ENCODE results near the gene MAPK12. TPM values are rescaled to one million over a fixed set of nuclear protein-coding genes. Genes with fewer than 3 reads are reported as not detected.

The MAPK12 gene
- total and polyA plus RNA-seq, 2 donors (not counting 1 experiment from before 2014, with no cell fraction given), result 6.5 to 7.8 TPM

DNA sequence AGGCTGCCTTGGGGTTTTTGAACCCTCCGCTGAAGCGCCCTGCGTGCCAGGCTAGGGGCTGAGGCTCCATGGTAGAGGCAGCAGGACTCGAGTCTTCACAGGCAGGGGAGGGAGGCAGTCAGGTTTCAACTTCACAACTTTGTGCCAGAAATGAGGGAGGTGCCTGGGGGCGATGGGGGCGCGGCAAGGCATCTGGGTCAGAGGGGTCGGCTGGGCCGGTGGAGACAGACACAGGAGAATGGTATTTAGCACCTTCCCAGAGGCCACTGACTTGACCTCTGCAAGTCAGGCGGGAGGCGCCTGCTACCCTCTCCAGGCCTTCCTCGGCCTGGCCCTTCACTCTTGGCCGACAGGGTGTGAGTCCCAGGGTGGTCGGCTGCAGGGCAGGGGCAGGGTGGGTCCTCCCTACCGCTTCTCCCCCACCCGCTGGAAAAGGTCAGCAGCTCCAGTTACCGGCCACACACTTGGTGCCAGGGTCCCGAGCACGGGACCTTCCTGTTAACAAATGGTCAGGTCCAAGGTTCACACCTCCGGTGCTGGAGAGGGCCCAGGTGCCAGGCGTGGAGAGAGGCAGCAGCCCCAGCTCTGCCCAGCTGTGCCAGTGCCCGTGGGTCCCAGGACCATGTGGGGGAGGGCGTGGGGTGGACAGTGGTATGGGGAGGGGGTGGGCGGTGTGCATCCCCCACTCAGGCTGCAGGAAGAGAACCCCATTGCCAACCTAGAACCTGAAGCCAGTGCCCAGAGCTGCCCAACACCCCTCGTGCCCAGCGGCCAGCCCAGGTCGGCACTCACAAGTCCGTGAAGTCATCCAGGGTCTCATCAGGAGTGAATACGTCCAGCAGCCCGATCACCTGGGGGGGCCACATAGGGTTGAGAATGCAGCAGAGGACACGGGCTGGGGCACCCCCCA lies 3.8 kb downstream of the MAPK12 start:
- H3K9me3 Mint-ChIP-seq (ENCODE audit: insufficient read depth), result no peaks in the 10 kb centered on the region
- peaks cover 11% of the 10 kb centered on the region for H3K4me1 Mint-ChIP-seq
- no peaks in the 10 kb centered on the region for H3K9me3 ChIP-seq (ENCODE audit: control extremely low read depth in 1 of 3, control insufficient read depth in 2 of 3, insufficient read depth in 1 of 3, low read length in 2 of 3)
- intact Hi-C loops (cut with micrococcal nuclease), result no loop called here
- no peaks in the 10 kb centered on the region for H3K79me2 ChIP-seq (ENCODE audit: control insufficient read depth, insufficient read depth, low read length)
- H3K4me3 Mint-ChIP-seq, result no peak overlapping the region
- peaks cover 0 to 21% (median 8%) of the 10 kb centered on the region in 4 experiments for H3K27me3 ChIP-seq (replicated peaks in 1 of 4; ENCODE audit: control extremely low read depth in 1 of 4, control insufficient read depth in 3 of 4, insufficient read depth in 4 of 4, low read length in 3 of 4)
- ChIA-PET POLR2A (no interaction called here), CTCF (no interaction called here)
- no peak overlapping the region for H3K4me2 ChIP-seq (replicated peaks; ENCODE audit: low read depth, low read length, poor library complexity, severe bottlenecking)
- H3K27me3 Mint-ChIP-seq, result peaks cover 10% of the 10 kb centered on the region
- no peak overlapping the region for H3K27ac Mint-ChIP-seq
- WGBS (ENCODE audit: insufficient coverage), result 89% methylated on average over 28 of the region's 31 CpGs
- H3K9ac ChIP-seq (ENCODE audit: low read length), result no peak overlapping the region
- peaks cover 14 to 15% of the 10 kb centered on the region in 2 donors for H3K4me1 ChIP-seq (ENCODE audit: control insufficient read depth in 2 of 2, insufficient read depth in 2 of 2, low read length in 2 of 2)
- H3K27ac ChIP-seq (ENCODE audit: low read length in 2 of 2), result no peak overlapping the region
- no peak overlapping the region for H3K4me3 ChIP-seq (ENCODE audit: control extremely low read depth in 1 of 5, extremely low read depth in 1 of 5, insufficient read depth in 1 of 5, low read depth in 2 of 5, low read length in 4 of 5)
- no peaks in the 10 kb centered on the region for H3K36me3 ChIP-seq (replicated peaks in 1 of 2; ENCODE audit: control extremely low read depth in 1 of 2, control insufficient read depth in 1 of 2, extremely low read depth in 1 of 2, insufficient read depth in 2 of 2, low read length in 1 of 2)
- TF ChIP-seq, protein P1, sequence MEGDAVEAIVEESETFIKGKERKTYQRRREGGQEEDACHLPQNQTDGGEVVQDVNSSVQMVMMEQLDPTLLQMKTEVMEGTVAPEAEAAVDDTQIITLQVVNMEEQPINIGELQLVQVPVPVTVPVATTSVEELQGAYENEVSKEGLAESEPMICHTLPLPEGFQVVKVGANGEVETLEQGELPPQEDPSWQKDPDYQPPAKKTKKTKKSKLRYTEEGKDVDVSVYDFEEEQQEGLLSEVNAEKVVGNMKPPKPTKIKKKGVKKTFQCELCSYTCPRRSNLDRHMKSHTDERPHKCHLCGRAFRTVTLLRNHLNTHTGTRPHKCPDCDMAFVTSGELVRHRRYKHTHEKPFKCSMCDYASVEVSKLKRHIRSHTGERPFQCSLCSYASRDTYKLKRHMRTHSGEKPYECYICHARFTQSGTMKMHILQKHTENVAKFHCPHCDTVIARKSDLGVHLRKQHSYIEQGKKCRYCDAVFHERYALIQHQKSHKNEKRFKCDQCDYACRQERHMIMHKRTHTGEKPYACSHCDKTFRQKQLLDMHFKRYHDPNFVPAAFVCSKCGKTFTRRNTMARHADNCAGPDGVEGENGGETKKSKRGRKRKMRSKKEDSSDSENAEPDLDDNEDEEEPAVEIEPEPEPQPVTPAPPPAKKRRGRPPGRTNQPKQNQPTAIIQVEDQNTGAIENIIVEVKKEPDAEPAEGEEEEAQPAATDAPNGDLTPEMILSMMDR (IDR thresholded peaks at IDR 0.05), result no peak
- no peak for TF ChIP-seq EZH2 (IDR thresholded peaks at IDR 0.05; ENCODE audit: borderline replicate concordance, insufficient read depth, low read depth, low read length, poor library complexity, severe bottlenecking)
- ATAC-seq (ENCODE audit: low read depth) (no peak), DNase-seq (no peak)
- no peaks in the 10 kb centered on the region for H4K20me1 ChIP-seq (ENCODE audit: control insufficient read depth, insufficient read depth, low read length, poor library complexity, severe bottlenecking)
- H2AFZ ChIP-seq (ENCODE audit: insufficient read depth, low read depth, low read length, poor library complexity, severe bottlenecking), result no peak overlapping the region

DNA sequence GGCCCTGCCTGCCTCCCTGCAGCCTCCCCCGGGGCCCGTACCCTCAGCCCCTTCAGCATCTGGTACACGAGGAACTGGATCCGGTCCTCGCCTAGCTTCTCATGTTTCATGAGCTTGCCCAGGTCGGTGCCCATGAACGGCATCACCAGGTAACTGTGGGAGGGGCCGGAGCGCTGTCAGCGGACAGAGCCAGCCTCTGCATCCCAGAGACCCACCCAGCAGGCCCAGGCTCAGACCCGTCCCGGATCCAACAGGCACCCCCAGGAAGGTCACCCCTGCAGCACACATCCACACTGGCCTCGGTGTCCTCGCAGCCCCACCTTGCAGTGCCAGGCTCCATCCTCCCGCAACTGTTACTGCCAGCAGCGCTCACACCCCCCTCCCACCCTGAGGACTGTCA lies 4.4 kb downstream of the MAPK12 start:
- Histone ChIP-seq H3K79me2 (ENCODE audit: control insufficient read depth, insufficient read depth, low read length) (no peaks in the 10 kb centered on the region), H2AFZ (ENCODE audit: insufficient read depth, low read depth, low read length, poor library complexity, severe bottlenecking) (no peak overlapping the region), H3K36me3 (replicated peaks in 1 of 2; ENCODE audit: control extremely low read depth in 1 of 2, control insufficient read depth in 1 of 2, extremely low read depth in 1 of 2, insufficient read depth in 2 of 2, low read length in 1 of 2) (no peaks in the 10 kb centered on the region), H3K9ac (ENCODE audit: low read length) (no peak overlapping the region), H3K9me3 (ENCODE audit: control extremely low read depth in 1 of 3, control insufficient read depth in 2 of 3, insufficient read depth in 1 of 3, low read length in 2 of 3) (no peaks in the 10 kb centered on the region), H4K20me1 (ENCODE audit: control insufficient read depth, insufficient read depth, low read length, poor library complexity, severe bottlenecking) (no peaks in the 10 kb centered on the region), H3K4me3 (ENCODE audit: control extremely low read depth in 1 of 5, extremely low read depth in 1 of 5, insufficient read depth in 1 of 5, low read depth in 2 of 5, low read length in 4 of 5) (no peak overlapping the region), H3K4me1 (ENCODE audit: control insufficient read depth in 2 of 2, insufficient read depth in 2 of 2, low read length in 2 of 2) (peaks cover 7 to 9% of the 10 kb centered on the region in 2 donors), H3K27ac (ENCODE audit: low read length in 2 of 2) (no peak overlapping the region), H3K4me2 (replicated peaks; ENCODE audit: low read depth, low read length, poor library complexity, severe bottlenecking) (no peak overlapping the region), H3K27me3 (replicated peaks in 1 of 4; ENCODE audit: control extremely low read depth in 1 of 4, control insufficient read depth in 3 of 4, insufficient read depth in 4 of 4, low read length in 3 of 4) (peaks cover 0 to 14% (median 3%) of the 10 kb centered on the region in 4 experiments)
- DNase-seq, result no peak
- WGBS (ENCODE audit: insufficient coverage), result 95% methylated on average over 12 of the region's 16 CpGs
- intact Hi-C loops (cut with micrococcal nuclease), result no loop called here
- H3K9me3 Mint-ChIP-seq (ENCODE audit: insufficient read depth), result no peaks in the 10 kb centered on the region
- CTCF ChIA-PET, result no interaction called here
- H3K27me3 Mint-ChIP-seq, result peaks cover 5% of the 10 kb centered on the region
- TF ChIP-seq, protein P1 (IDR thresholded peaks at IDR 0.05), result no peak
- no peak for TF ChIP-seq EZH2 (IDR thresholded peaks at IDR 0.05; ENCODE audit: borderline replicate concordance, insufficient read depth, low read depth, low read length, poor library complexity, severe bottlenecking)
- H3K27ac Mint-ChIP-seq, result no peak overlapping the region
- no peak for ATAC-seq (ENCODE audit: low read depth)
- H3K4me3 Mint-ChIP-seq, result no peak overlapping the region
- peaks cover 7% of the 10 kb centered on the region for H3K4me1 Mint-ChIP-seq
- POLR2A ChIA-PET, result no interaction called here

Data from B cell (primary cell).